Body of pancreas (tissue), 4 donors: ENCODE measurements around the gene ALDH1B1. TPM values are rescaled to one million over a fixed set of nuclear protein-coding genes. Genes with fewer than 3 reads are reported as not detected.

ENCODE experiments used
- ATAC-seq: fragments of 150-250 bp; one replicate; pipeline ENCODE4 v1.9.1; 2016
- DNase-seq, 4 donors: peaks; one replicate each; pipeline ENCODE4 v3.0.0-alpha.2; 2019
- H3K27ac ChIP-seq, 4 donors: fragments of 200-600 bp; sonication (generic); 1 replicate in 3 of 4; 2 replicates in 1 of 4; pipeline versions ENCODE4 v1.5.1 to v1.6.1; 2016 to 2019; ENCODE audit warnings: mild to moderate bottlenecking in 1 of 4, mixed read lengths in 1 of 4, moderate library complexity in 1 of 4
- H3K27me3 ChIP-seq, 2 donors: fragments of 200-600 bp; sonication (generic); one replicate each; pipeline ENCODE4 v1.6.0; 2016; ENCODE audit warnings: mild to moderate bottlenecking in 1 of 2
- H3K36me3 ChIP-seq, 2 donors: fragments of 200-600 bp; sonication (generic); replicated peaks in 1 of 2; 2 replicates each; pipeline ENCODE4 v1.5.1; 2016; ENCODE audit warnings: low read depth in 2 of 2; ENCODE audit not compliant: insufficient read depth in 1 of 2
- H3K4me1 ChIP-seq: fragments of 200-600 bp; sonication (generic); one replicate; pipeline ENCODE4 v1.6.0; 2016
- H3K4me3 ChIP-seq, 2 donors: fragments of 200-600 bp; sonication (generic); 1 replicate in 1 of 2; 2 replicates in 1 of 2; pipeline ENCODE4 v1.5.1; 2016 to 2019
- H3K9me3 ChIP-seq, 3 donors: fragments of 200-600 bp; sonication (generic); 1 replicate in 2 of 3; 2 replicates in 1 of 3; pipeline ENCODE4 v1.5.1; 2016
- CTCF ChIP-seq, 7 experiments: fragments of 450-650 bp in 4 of 7; fragments of 200-600 bp in 3 of 7; sonication (generic) in 3 of 7; IDR thresholded peaks; one replicate each; pipeline ENCODE4 v1.5.1; 2016 to 2019; ENCODE audit warnings: antibody characterized with exemption in 7 of 7
- POLR2A ChIP-seq, 3 donors: fragments of 450-650 bp; IDR thresholded peaks; one replicate each; pipeline ENCODE4 v1.6.1; 2016; ENCODE audit warnings: antibody characterized with exemption in 3 of 3, mild to moderate bottlenecking in 2 of 3
- WGBS, 2 donors: methylation state at CpG; one replicate each; pipeline ENCODE4 v1.1.5; 2017; 5-methylcytosine and 5-hydroxymethylcytosine counted together
- intact Hi-C: fragments of 100-400 bp; cut with DNase I; formaldehyde crosslinking; loops from one replicate; pipeline ENCODE4 v1.15.1; 2023
- total RNA-seq, 2 donors: library from RNA; depleted of rRNA; stranded (reverse); fragments of >200 nt; gene quantifications; one replicate each; pipeline ENCODE4 v1.1.0, GENCODE V29; 2016

ALDH1B1 gene
- total RNA-seq, 2 donors from 2014 or later, result 11.7 to 17.5 TPM

DNA sequence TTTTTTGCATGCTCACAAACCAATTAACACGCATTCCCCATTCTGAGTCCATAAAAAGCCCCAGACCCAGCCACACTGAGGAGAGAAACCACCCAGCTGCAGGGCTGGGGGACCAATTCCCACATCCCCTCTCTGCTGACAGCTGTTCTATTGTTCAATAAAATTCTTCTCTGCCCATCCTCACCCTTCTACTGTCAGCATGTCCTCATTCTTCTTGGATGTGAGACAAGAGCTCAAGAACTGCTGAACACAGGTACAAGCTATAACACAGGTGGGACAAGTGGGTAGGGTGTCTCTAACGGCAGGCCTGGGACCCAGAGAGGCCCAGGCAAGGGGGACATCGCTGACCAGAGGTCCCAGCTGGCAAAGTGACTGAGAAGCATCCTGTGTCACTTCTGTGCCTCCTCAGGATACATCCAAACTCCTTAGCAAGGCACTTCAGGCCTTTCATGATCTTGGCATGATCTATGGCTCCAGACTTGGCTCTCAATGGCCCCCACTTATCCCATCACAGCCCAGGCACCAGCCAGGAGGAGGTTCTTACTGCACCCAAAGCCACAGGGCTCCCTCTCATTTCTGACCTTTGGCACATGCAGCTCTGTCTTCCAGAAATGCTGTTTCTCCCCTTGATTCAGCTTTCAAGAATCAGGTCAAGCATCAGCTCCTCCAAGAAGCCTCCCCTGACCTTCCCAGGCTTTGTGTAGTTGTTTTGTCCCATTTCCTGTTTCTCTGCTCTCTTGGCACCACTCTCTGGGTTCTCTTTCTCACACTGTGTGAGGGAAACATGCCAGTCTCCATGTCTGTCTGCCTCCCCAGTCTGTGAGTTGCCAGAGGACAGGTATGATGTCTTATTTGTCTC lies 7.3 kb upstream of the ALDH1B1 start:
- ATAC-seq (no peak), DNase-seq (no peak)
- H3K27me3 ChIP-seq, result no peaks in the 10 kb centered on the region
- H3K4me1 ChIP-seq, result peaks cover 30% of the 10 kb centered on the region
- no peaks in the 10 kb centered on the region for H3K36me3 ChIP-seq
- H3K4me3 ChIP-seq, result no peak overlapping the region
- no peak overlapping the region for H3K27ac ChIP-seq
- 73 to 76% methylated on average over 3 of the region's 3 CpGs for WGBS, 2 donors
- no peak for TF ChIP-seq CTCF (IDR thresholded peaks at IDR 0.05)
- TF ChIP-seq POLR2A (IDR thresholded peaks at IDR 0.05), result no peak
- intact Hi-C loops, result no loop called here
- peaks cover 0 to 6% (median 0%) of the 10 kb centered on the region in 3 donors for H3K9me3 ChIP-seq

GRCh38 chr9:38385896-38386295 lies 6.6 kb upstream of the ALDH1B1 start:
- ATAC-seq (no peak), DNase-seq (no peak)
- H3K27me3 ChIP-seq, result no peaks in the 10 kb centered on the region
- intact Hi-C loops, result no loop called here
- peaks cover 27% of the 10 kb centered on the region for H3K4me1 ChIP-seq
- no peaks in the 10 kb centered on the region for H3K36me3 ChIP-seq
- peaks cover 0 to 6% (median 0%) of the 10 kb centered on the region in 3 donors for H3K9me3 ChIP-seq
- WGBS, 2 donors, result 80 to 91% methylated on average over 2 to 3 of the region's 3 CpGs
- peak overlapping the region in 2 of 4 donors; percentile 50 to 52 for H3K27ac ChIP-seq
- no peak overlapping the region for H3K4me3 ChIP-seq
- TF ChIP-seq POLR2A (IDR thresholded peaks at IDR 0.05) (no peak), CTCF (IDR thresholded peaks at IDR 0.05) (no peak)

- 34 to 49% methylated on average over 4 of the region's 4 CpGs for WGBS, 2 donors
- peaks cover 26% of the 10 kb centered on the region for H3K4me1 ChIP-seq
- peak overlapping the region in 2 of 4 donors; percentile 50 to 52 for H3K27ac ChIP-seq
- intact Hi-C loops, result no loop called here
- DNase-seq (peak in 1 of 4 donors; percentile 29), ATAC-seq (peak; percentile 25)
- no peaks in the 10 kb centered on the region for H3K27me3 ChIP-seq
- no peak for TF ChIP-seq CTCF (IDR thresholded peaks at IDR 0.05)
- no peak for TF ChIP-seq POLR2A (IDR thresholded peaks at IDR 0.05)
- H3K9me3 ChIP-seq, result peaks cover 0 to 6% (median 0%) of the 10 kb centered on the region in 3 donors
- H3K4me3 ChIP-seq, result no peak overlapping the region
- H3K36me3 ChIP-seq, result no peaks in the 10 kb centered on the region
Observed at GRCh38 chr9:38386319-38386895, 6.1 kb upstream of the ALDH1B1 start.

DNA sequence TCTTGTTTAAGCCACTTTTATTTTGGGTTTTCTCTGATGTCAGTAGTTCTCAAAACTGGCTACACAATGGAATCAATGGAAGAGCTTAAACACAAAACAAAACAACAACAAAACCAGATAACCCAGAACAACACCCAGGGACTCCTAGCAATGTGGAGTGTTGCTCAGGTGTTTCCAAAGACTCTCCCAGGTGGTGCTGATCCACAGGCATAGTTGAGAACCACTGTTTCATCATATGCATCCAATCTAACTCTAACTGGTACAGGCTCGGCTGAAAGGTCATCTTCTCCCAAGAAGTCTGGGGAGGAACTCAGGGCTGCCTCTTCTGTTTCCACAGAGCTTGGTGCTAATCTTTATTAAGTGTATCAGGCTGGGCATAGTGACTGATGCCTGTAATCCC lies 5.4 kb upstream of the ALDH1B1 start:
- H3K4me3 ChIP-seq, result no peak overlapping the region
- peaks cover 23% of the 10 kb centered on the region for H3K4me1 ChIP-seq
- H3K27me3 ChIP-seq, result no peaks in the 10 kb centered on the region
- DNase-seq, result no peak
- no peak for ATAC-seq
- H3K9me3 ChIP-seq, result peaks cover 0 to 6% (median 0%) of the 10 kb centered on the region in 3 donors
- intact Hi-C loops, result no loop called here
- no peak for TF ChIP-seq POLR2A (IDR thresholded peaks at IDR 0.05)
- no peak for TF ChIP-seq CTCF (IDR thresholded peaks at IDR 0.05)
- 50 to 100% methylated on average over 1 of the region's 1 CpG for WGBS, 2 donors
- no peaks in the 10 kb centered on the region for H3K36me3 ChIP-seq
- peak overlapping the region in 1 of 4 donors; percentile 52 for H3K27ac ChIP-seq
